ENCODE results near the gene ITGB1.

DNA sequence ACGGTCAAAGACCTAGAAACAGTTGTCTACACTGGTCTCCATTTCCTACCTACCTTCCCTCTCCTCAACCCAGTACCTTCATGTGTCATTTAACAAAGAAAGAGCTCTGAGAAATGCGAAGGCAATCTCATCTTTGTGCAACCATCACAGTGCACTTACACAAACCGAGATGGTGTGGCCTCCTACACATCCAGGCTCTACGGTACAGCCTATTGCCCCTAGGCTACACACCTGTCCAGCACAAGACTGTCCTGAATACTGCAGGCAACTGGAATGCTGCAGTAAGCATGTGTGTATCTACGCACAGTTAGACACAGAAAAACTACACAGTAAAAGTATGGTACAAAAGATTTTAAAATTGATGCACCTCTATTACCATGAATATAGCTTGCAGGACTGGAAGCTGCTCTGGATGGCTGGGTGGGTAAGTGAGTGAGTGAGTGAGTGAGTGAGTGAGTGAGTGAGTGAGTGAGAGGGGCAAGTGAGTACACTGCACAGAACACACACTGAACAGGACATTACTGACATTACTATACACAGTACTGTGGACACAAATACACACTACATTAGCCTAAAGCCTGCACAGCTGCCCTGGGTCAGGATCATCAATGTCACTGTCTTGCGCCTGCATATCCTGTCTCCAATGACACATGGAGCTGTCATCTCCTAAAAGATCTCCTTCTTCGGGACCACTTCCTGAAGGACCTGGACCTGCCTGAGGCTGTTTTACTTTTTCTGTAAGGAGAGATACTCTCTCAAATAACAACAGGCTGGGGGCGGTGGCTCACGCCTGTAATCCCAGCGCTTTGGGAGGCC is 18.5 kb downstream of the ITGB1 start:
- TF ChIP-seq, protein P1, sequence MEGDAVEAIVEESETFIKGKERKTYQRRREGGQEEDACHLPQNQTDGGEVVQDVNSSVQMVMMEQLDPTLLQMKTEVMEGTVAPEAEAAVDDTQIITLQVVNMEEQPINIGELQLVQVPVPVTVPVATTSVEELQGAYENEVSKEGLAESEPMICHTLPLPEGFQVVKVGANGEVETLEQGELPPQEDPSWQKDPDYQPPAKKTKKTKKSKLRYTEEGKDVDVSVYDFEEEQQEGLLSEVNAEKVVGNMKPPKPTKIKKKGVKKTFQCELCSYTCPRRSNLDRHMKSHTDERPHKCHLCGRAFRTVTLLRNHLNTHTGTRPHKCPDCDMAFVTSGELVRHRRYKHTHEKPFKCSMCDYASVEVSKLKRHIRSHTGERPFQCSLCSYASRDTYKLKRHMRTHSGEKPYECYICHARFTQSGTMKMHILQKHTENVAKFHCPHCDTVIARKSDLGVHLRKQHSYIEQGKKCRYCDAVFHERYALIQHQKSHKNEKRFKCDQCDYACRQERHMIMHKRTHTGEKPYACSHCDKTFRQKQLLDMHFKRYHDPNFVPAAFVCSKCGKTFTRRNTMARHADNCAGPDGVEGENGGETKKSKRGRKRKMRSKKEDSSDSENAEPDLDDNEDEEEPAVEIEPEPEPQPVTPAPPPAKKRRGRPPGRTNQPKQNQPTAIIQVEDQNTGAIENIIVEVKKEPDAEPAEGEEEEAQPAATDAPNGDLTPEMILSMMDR (IDR thresholded peaks at IDR 0.05), result no peak
- TF ChIP-seq POLR2AphosphoS5 (IDR thresholded peaks at IDR 0.05) (no peak), POLR2A (IDR thresholded peaks at IDR 0.05) (no peak)
